AG04450 (cell line): ENCODE results near the gene CKLF. TPM values are rescaled to one million over a fixed set of nuclear protein-coding genes. Genes with fewer than 3 reads are reported as not detected.
"Not testable (repeated sequence)": the region's sequence is repeated elsewhere in the genome, so short reads cannot be mapped to it uniquely, and the experiment has no call there.

Experiments
- CTCF ChIA-PET: fragments of 300-600, 350-600 bp; formaldehyde crosslinking; extraction: SDS; loops from one replicate; lab custom pipeline; 2022; ENCODE audit warnings: antibody characterized with exemption, inconsistent platforms; lab: Charles Lee
- POLR2A ChIA-PET: fragments of 350-600 bp; formaldehyde crosslinking; extraction: SDS; loops from one replicate; lab custom pipeline; 2021; ENCODE audit warnings: antibody characterized with exemption, inconsistent platforms; lab: Yijun Ruan, JAX
- DNase-seq: peaks from one replicate; pipeline ENCODE4 v3.0.0-alpha.2; 2011; ENCODE audit warnings: low read depth, low spot score
- H3K27ac ChIP-seq: one replicate; pipeline ENCODE4 v1.5.1; 2012; ENCODE audit warnings: low read depth, low read length, control low read depth
- H3K27me3 ChIP-seq: one replicate; pipeline ENCODE4 v1.6.0; 2012; ENCODE audit warnings: low read length; ENCODE audit not compliant: control insufficient read depth, insufficient read depth
- H3K4me3 ChIP-seq: 2 replicates; pipeline ENCODE4 v1.5.1; 2011; ENCODE audit warnings: mild to moderate bottlenecking, low read depth, low read length, control low read depth
- H3K9me3 ChIP-seq: 2 replicates; pipeline ENCODE4 v1.5.1; 2012; ENCODE audit warnings: low read length; ENCODE audit not compliant: control insufficient read depth, insufficient read depth
- CTCF ChIP-seq: IDR thresholded peaks from 2 replicates; pipeline ENCODE4 v1.5.1; 2011; ENCODE audit warnings: low read depth, low read length, control low read depth, inconsistent platforms
- polyA plus RNA-seq: library from polyadenylated mRNA; depleted of rRNA; stranded (reverse); fragments of >200 nt; gene quantifications from 2 replicates; pipeline ENCODE4 v1.2.3, GENCODE V29; 2011

Gene CKLF
- polyA plus RNA-seq, 1 experiment: 56.2 TPM

- CTCF ChIA-PET: interaction anchor here (0.8 to 2.3 kb wide), 7 partner anchors 8 to 310 kb away, joined by 3 to 8 read pairs (median 3); no protein-coding TSS in a partner anchor
Measured at GRCh38 chr16:66562409-66562808, 10.0 kb downstream of the CKLF start.

GRCh38 chr16:66562986-66563385, 10.6 kb downstream of the CKLF start:
- ChIA-PET CTCF (interaction anchor here (1.1 to 2.3 kb wide), 5 partner anchors 8 to 310 kb away, joined by 3 to 8 read pairs (median 4); no protein-coding TSS in a partner anchor), POLR2A (no interaction called here)
- no peak for DNase-seq
- H3K4me3 ChIP-seq: no peak overlapping the region
- H3K9me3 ChIP-seq: no peaks in the 10 kb centered on the region; the same call in 1 of the 2 replicates
- no peak for TF ChIP-seq CTCF
- no peaks in the 10 kb centered on the region for H3K27me3 ChIP-seq
- no peak overlapping the region for H3K27ac ChIP-seq

More at GRCh38 chr16:66562409-66562808, 10.0 kb downstream of the CKLF start:
- TF ChIP-seq CTCF: no peak
- POLR2A ChIA-PET: no interaction called here
- Histone ChIP-seq H3K27me3 (no peaks in the 10 kb centered on the region), H3K4me3 (no peak overlapping the region), H3K27ac (no peak overlapping the region), H3K9me3 (no peaks in the 10 kb centered on the region; the same call in 1 of the 2 replicates)
- no peak for DNase-seq

GRCh38 chr16:66563574-66564334, 11.4 kb downstream of the CKLF start:
- no peaks in the 10 kb centered on the region; the same call in 1 of the 2 replicates for H3K9me3 ChIP-seq

GRCh38 chr16:66566051-66566901, 13.9 kb downstream of the CKLF start, which contains the start of gene CMTM1:
Gene CMTM1, plus strand, starts transcription at chr16:66566439. Its CDS starts 75 bp downstream, at chr16:66566514.
- H3K27ac ChIP-seq: no peak within 1 kb of the TSS
- no peaks in the 10 kb centered on the region for H3K27me3 ChIP-seq
- no peak within 1 kb of the TSS for H3K4me3 ChIP-seq
- no peak for TF ChIP-seq CTCF
- no peaks in the 10 kb centered on the region; the same call in 1 of the 2 replicates for H3K9me3 ChIP-seq
- ChIA-PET POLR2A (no interaction called here), CTCF (no interaction called here)
- no peak for DNase-seq

More at GRCh38 chr16:66563574-66564334, 11.4 kb downstream of the CKLF start:
- ChIA-PET CTCF (interaction anchor here (0.6 to 2.3 kb wide), 5 partner anchors 45 to 326 kb away, joined by 3 to 8 read pairs (median 4); no protein-coding TSS in a partner anchor), POLR2A (interaction anchor here (1.2 kb wide), 1 partner anchor 11 kb away, joined by 3 read pairs; the partner anchor contains the start of gene CKLF)
- TF ChIP-seq CTCF: no peak
- Histone ChIP-seq H3K27me3 (no peaks in the 10 kb centered on the region), H3K27ac (no peak overlapping the region), H3K4me3 (no peak overlapping the region)
- DNase-seq: no peak

- H3K27me3 ChIP-seq, DNase-seq, H3K4me3 ChIP-seq, CTCF ChIA-PET, H3K27ac ChIP-seq, POLR2A ChIA-PET, H3K9me3 ChIP-seq: not testable (repeated sequence)
Measured at GRCh38 chr16:66567270-66567669, 14.9 kb downstream of the CKLF start.
